Iris pigment epithelial cell (primary cell): ENCODE results near the gene TRMT44.
A peak's percentile ranks its signal among the peaks of the same experiment; 100 is the strongest.
"Not testable (repeated sequence)": the region's sequence is repeated elsewhere in the genome, so short reads cannot be mapped to it uniquely, and the experiment has no call there.

Experiments used
- DNase-seq: peaks from one replicate; pipeline ENCODE4 v3.0.0-alpha.2; 2011; ENCODE audit warnings: low read depth

The TRMT44 gene

GRCh38 chr4:8469550-8469949 lies 29.0 kb downstream of the TRMT44 start:
- DNase-seq = no peak

GRCh38 chr4:8470451-8471024 lies 30.0 kb downstream of the TRMT44 start:
- DNase-seq = no peak

- DNase-seq = no peak
Measured at GRCh38 chr4:8471211-8471875, 30.8 kb downstream of the TRMT44 start.

- DNase-seq = peak; percentile 12
Measured at GRCh38 chr4:8472158-8472688, 31.6 kb downstream of the TRMT44 start.

GRCh38 chr4:8472689-8473197 lies 32.2 kb downstream of the TRMT44 start:
- peak; percentile 99 for DNase-seq

- DNase-seq = no peak
Measured at GRCh38 chr4:8473198-8473919, 32.8 kb downstream of the TRMT44 start.

GRCh38 chr4:8473920-8474590 lies 33.5 kb downstream of the TRMT44 start:
- no peak for DNase-seq

GRCh38 chr4:8474856-8475255 lies 34.3 kb downstream of the TRMT44 start:
- DNase-seq = no peak

GRCh38 chr4:8475751-8476575 lies 35.4 kb downstream of the TRMT44 start:
- no peak for DNase-seq

GRCh38 chr4:8477095-8477635 lies 36.6 kb downstream of the TRMT44 start:
- DNase-seq = no peak

- no peak for DNase-seq
Measured at GRCh38 chr4:8477676-8478075, 37.1 kb downstream of the TRMT44 start.

- no peak for DNase-seq
Measured at GRCh38 chr4:8478371-8478770, 37.8 kb downstream of the TRMT44 start.

- peak; percentile 55 for DNase-seq
Measured at GRCh38 chr4:8478801-8479744, 38.5 kb downstream of the TRMT44 start.

- DNase-seq = no peak
Measured at GRCh38 chr4:8480221-8480620, 39.6 kb downstream of the TRMT44 start.

- DNase-seq = not testable (repeated sequence)
Measured at GRCh38 chr4:8486643-8487042, 46.1 kb downstream of the TRMT44 start.

- no peak for DNase-seq
Measured at GRCh38 chr4:8488791-8489369, 48.3 kb downstream of the TRMT44 start.

GRCh38 chr4:8491478-8491877 lies 50.9 kb downstream of the TRMT44 start:
- DNase-seq = not testable (repeated sequence)

GRCh38 chr4:8492174-8492573 lies 51.6 kb downstream of the TRMT44 start:
- DNase-seq = no peak

GRCh38 chr4:8493484-8493883 lies 52.9 kb downstream of the TRMT44 start:
- no peak for DNase-seq

GRCh38 chr4:8494218-8494617 lies 53.6 kb downstream of the TRMT44 start:
- no peak for DNase-seq
